Fibroblast of skin of scalp (primary cell): Measurements from ENCODE around the gene PCNX1.

ENCODE experiments used
- DNase-seq: peaks from one replicate; pipeline ENCODE4 v3.0.0-alpha.2; 2013

Gene PCNX1

GRCh38 chr14:71163842-71164629 lies 256.8 kb downstream of the PCNX1 start:
- DNase-seq, result no peak
